ENCODE data around the gene CUBN. TPM values are rescaled to one million over a fixed set of nuclear protein-coding genes. Genes with fewer than 3 reads are reported as not detected.

Gene CUBN
- total RNA-seq, 1 experiment from 2014 or later, result 0.07 TPM

DNA sequence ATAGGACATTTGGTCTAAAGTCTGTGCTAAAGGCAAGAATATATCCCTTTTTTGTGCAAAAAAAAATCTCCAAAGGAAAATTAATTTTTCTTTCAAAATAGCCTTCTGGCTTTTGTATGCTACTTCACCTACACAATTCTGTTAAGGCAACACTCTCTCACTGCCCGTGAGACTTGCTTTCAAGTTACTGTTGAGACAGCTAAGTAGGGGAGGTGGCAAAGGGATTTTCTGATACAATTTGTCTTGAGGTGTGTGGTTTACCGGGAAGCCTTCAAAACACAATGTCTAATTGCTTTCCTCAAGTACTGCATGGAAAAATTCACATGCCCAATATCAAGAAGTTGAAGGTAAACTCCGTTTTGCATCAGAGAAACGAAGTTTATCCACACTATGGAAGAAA, 261.6 kb downstream of the CUBN start:
- POLR2A ChIA-PET (ENCODE audit: unreplicated experiment), result no interaction called here
- H3K4me2 ChIP-seq, result no peak overlapping the region

GRCh38 chr10:16867556-16867955, 262.1 kb downstream of the CUBN start:
- no peak overlapping the region for H3K4me2 ChIP-seq
- no peak for DNase-seq
- no peak overlapping the region for H2AFZ ChIP-seq

More for the DNA sequence above, 261.6 kb downstream of the CUBN start:
- no peaks in the 10 kb centered on the region for H3K9me3 ChIP-seq (ENCODE audit: insufficient read depth, low read depth)
- intact Hi-C loops (cut with micrococcal nuclease; ENCODE audit: unreplicated experiment), result no loop called here
- no peak overlapping the region for H2AFZ ChIP-seq
- no peak for DNase-seq
- CTCF ChIA-PET, result no interaction called here
- H3K27ac ChIP-seq, result no peak overlapping the region
- H3K27me3 ChIP-seq (ENCODE audit: insufficient read depth, low read depth), result no peaks in the 10 kb centered on the region
- H4K20me1 ChIP-seq (ENCODE audit: insufficient read depth), result no peaks in the 10 kb centered on the region
- 0 out of 2 replicates have a peak, but pooled peaks cover 6% of the 10 kb centered on the region for H3K4me1 ChIP-seq (replicated peaks; ENCODE audit: insufficient read depth)
- H3K79me2 ChIP-seq (ENCODE audit: low read depth), result no peaks in the 10 kb centered on the region
- no peaks in the 10 kb centered on the region for H3F3A ChIP-seq (ENCODE audit: insufficient read depth, low read depth)
- no TSS peak for BruUV-seq (replicated peaks)
- no peak overlapping the region for H3K4me3 ChIP-seq
- TF ChIP-seq CTCF (conservative IDR thresholded peaks at IDR 0.05) (no peak), EZH2 (IDR thresholded peaks at IDR 0.05; ENCODE audit: low read depth) (no peak)
- H3K9me2 ChIP-seq (ENCODE audit: insufficient read depth), result no peaks in the 10 kb centered on the region
- no peaks in the 10 kb centered on the region for H3K36me3 ChIP-seq (ENCODE audit: low read depth)

DNA sequence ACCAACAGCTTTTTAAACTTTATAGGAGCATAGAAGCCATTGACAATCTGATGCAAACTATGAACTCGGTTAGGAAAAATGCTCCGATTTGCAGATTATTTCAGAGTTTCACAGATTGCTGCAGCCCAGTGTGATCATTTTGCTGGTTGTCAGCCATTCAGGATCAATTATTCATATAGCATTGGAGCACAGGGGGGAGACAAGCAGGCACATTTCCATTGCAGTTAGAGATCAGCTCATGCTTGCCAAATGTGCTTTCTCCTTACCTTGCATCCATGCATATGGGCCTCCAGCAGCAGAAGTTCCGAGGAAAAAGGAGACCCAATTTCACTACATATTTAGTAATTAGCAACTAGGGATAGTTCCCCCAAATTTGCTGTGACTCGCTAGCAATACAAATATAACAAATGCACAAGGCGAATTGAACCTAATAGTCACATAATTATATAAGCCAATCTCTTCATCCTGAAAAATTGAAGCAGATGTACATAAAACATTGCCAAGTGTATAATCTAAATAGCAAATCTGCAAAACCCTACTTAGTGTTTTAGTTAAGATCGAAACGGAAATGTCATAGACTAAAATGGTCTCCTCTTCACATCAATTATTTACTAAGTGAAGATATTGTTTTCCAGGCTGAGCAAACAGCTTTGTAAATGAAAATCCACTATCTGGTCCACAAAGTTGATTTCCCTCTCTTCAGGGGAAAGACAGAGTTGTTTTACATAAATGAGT, 262.9 kb downstream of the CUBN start:
- H3K27ac ChIP-seq, result no peak overlapping the region
- DNase-seq, result no peak
- ChIA-PET CTCF (no interaction called here), POLR2A (ENCODE audit: unreplicated experiment) (no interaction called here)
- TF ChIP-seq CTCF (conservative IDR thresholded peaks at IDR 0.05), result no peak
- no peak for TF ChIP-seq EZH2 (IDR thresholded peaks at IDR 0.05; ENCODE audit: low read depth)
- no TSS peak for BruUV-seq (replicated peaks)
- H3K9me2 ChIP-seq (ENCODE audit: insufficient read depth), result no peaks in the 10 kb centered on the region
- H3K4me3 ChIP-seq, result no peak overlapping the region
- intact Hi-C loops (cut with micrococcal nuclease; ENCODE audit: unreplicated experiment), result no loop called here
- no peaks in the 10 kb centered on the region for H3K36me3 ChIP-seq (ENCODE audit: low read depth)
- H3K4me2 ChIP-seq, result no peak overlapping the region
- H3F3A ChIP-seq (ENCODE audit: insufficient read depth, low read depth), result no peaks in the 10 kb centered on the region
- no peaks in the 10 kb centered on the region for H4K20me1 ChIP-seq (ENCODE audit: insufficient read depth)
- no peaks in the 10 kb centered on the region for H3K79me2 ChIP-seq (ENCODE audit: low read depth)
- H3K9me3 ChIP-seq (ENCODE audit: insufficient read depth, low read depth), result no peaks in the 10 kb centered on the region
- H3K27me3 ChIP-seq (ENCODE audit: insufficient read depth, low read depth), result no peaks in the 10 kb centered on the region
- 0 out of 2 replicates have a peak, but pooled peaks cover 6% of the 10 kb centered on the region for H3K4me1 ChIP-seq (replicated peaks; ENCODE audit: insufficient read depth)
- H2AFZ ChIP-seq, result no peak overlapping the region

More at GRCh38 chr10:16867556-16867955, 262.1 kb downstream of the CUBN start:
- Histone ChIP-seq H3K9me2 (ENCODE audit: insufficient read depth) (no peaks in the 10 kb centered on the region), H3K36me3 (ENCODE audit: low read depth) (no peaks in the 10 kb centered on the region), H3K4me3 (no peak overlapping the region), H3K79me2 (ENCODE audit: low read depth) (no peaks in the 10 kb centered on the region), H3F3A (ENCODE audit: insufficient read depth, low read depth) (no peaks in the 10 kb centered on the region), H3K27ac (no peak overlapping the region), H3K4me1 (replicated peaks; ENCODE audit: insufficient read depth) (0 out of 2 replicates have a peak, but pooled peaks cover 6% of the 10 kb centered on the region), H3K27me3 (ENCODE audit: insufficient read depth, low read depth) (no peaks in the 10 kb centered on the region), H4K20me1 (ENCODE audit: insufficient read depth) (no peaks in the 10 kb centered on the region), H3K9me3 (ENCODE audit: insufficient read depth, low read depth) (no peaks in the 10 kb centered on the region)
- TF ChIP-seq EZH2 (IDR thresholded peaks at IDR 0.05; ENCODE audit: low read depth), result no peak
- no peak for TF ChIP-seq CTCF (conservative IDR thresholded peaks at IDR 0.05)
- POLR2A ChIA-PET (ENCODE audit: unreplicated experiment), result no interaction called here
- BruUV-seq (replicated peaks), result no TSS peak
- CTCF ChIA-PET, result no interaction called here
- intact Hi-C loops (cut with micrococcal nuclease; ENCODE audit: unreplicated experiment), result no loop called here
